ENCODE data around the gene MLX.

DNA sequence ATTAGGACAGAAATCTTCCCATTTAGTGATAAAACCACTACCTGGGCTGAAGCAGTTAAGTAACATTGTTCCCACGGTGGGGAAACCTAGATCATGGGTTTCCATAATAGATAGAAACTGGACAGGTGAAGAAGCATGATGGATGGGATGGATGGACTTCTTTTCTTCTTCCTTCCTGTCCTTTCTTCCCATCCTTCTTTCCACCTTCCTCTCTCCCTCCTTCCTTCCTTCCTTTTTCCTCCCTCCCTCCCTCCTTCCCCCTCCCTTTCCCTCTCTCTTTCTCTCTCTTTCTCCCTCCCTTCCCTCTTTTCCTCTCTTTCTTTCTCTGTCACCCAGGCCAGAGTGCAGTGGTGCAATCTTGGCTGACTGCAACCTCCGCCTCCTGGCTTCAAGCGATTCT lies 7.6 kb downstream of the MLX start:
- TF ChIP-seq, protein P1, sequence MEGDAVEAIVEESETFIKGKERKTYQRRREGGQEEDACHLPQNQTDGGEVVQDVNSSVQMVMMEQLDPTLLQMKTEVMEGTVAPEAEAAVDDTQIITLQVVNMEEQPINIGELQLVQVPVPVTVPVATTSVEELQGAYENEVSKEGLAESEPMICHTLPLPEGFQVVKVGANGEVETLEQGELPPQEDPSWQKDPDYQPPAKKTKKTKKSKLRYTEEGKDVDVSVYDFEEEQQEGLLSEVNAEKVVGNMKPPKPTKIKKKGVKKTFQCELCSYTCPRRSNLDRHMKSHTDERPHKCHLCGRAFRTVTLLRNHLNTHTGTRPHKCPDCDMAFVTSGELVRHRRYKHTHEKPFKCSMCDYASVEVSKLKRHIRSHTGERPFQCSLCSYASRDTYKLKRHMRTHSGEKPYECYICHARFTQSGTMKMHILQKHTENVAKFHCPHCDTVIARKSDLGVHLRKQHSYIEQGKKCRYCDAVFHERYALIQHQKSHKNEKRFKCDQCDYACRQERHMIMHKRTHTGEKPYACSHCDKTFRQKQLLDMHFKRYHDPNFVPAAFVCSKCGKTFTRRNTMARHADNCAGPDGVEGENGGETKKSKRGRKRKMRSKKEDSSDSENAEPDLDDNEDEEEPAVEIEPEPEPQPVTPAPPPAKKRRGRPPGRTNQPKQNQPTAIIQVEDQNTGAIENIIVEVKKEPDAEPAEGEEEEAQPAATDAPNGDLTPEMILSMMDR (IDR thresholded peaks at IDR 0.05) = no peak
- no peak for TF ChIP-seq POLR2A (IDR thresholded peaks at IDR 0.05)
